HEK293 (cell line): ENCODE results near the gene GTF2A1L.

ENCODE experiments used
- CTCF ChIA-PET: fragments of 350-600 bp; formaldehyde crosslinking; extraction: SDS; loops from one replicate; lab custom pipeline; 2021; ENCODE audit warnings: antibody characterized with exemption; lab: Yijun Ruan, JAX
- POLR2A ChIA-PET: fragments of 300-600 bp; formaldehyde crosslinking; extraction: SDS; loops from one replicate; lab custom pipeline; 2020; ENCODE audit warnings: antibody characterized with exemption, inconsistent platforms; lab: Yijun Ruan, JAX
- H3K27ac ChIP-seq: fragments of 200-500 bp; sonication (Bioruptor generic); 2 replicates; pipeline ENCODE4 v1.5.1; 2014; ENCODE audit warnings: low read depth, low read length, control low read depth, inconsistent platforms; ENCODE audit errors: extremely low read depth
- H3K36me3 ChIP-seq, 2 experiments: fragments of 200-500 bp in 1 of 2; sonication (Bioruptor generic) in 1 of 2; 1 replicate in 1 of 2; 2 replicates in 1 of 2; pipeline ENCODE4 v1.5.1; 2014 to 2017; ENCODE audit warnings: inconsistent platforms in 2 of 2, low read length in 2 of 2; ENCODE audit not compliant: control insufficient read depth in 2 of 2, insufficient read depth in 1 of 2
- H3K4me1 ChIP-seq: fragments of 200-500 bp; sonication (Bioruptor generic); 2 replicates; pipeline ENCODE4 v1.5.1; 2014; ENCODE audit warnings: mild to moderate bottlenecking, low read length, inconsistent platforms; ENCODE audit not compliant: control insufficient read depth, insufficient read depth
- H3K4me3 ChIP-seq: 2 replicates; pipeline ENCODE4 v1.5.1; 2011; ENCODE audit warnings: low read depth, mild to moderate bottlenecking, control low read depth, low read length, moderate library complexity
- H3K9me3 ChIP-seq: fragments of 200-500 bp; sonication (Bioruptor generic); 2 replicates; pipeline ENCODE4 v1.5.1; 2014; ENCODE audit warnings: low read depth, low read length, inconsistent platforms; ENCODE audit not compliant: control insufficient read depth, insufficient read depth
- BCL11B ChIP-seq: fragments of 450-650 bp; formaldehyde crosslinking; IDR thresholded peaks from 2 replicates; pipeline ENCODE4 v1.5.1; 2016; ENCODE audit warnings: low read depth, missing biosample characterization, missing genetic modification characterization
- ELK4 ChIP-seq: IDR thresholded peaks from 2 replicates; pipeline ENCODE4 v1.6.1; 2011; ENCODE audit warnings: mild to moderate bottlenecking, low read depth, low read length, borderline replicate concordance
- GLIS1 ChIP-seq: fragments of 450-650 bp; formaldehyde crosslinking; IDR thresholded peaks from 2 replicates; pipeline ENCODE4 v1.5.1; 2016; ENCODE audit warnings: missing biosample characterization, missing genetic modification characterization
- MEIS1 ChIP-seq: sonication (generic); formaldehyde crosslinking; IDR thresholded peaks from 2 replicates; pipeline ENCODE4 v1.8.1; 2022; ENCODE audit warnings: missing genetic modification reagents, mild to moderate bottlenecking, borderline replicate concordance
- TRIM28 ChIP-seq: IDR thresholded peaks from 2 replicates; pipeline ENCODE4 v1.6.1; 2011; ENCODE audit warnings: low read length, control low read depth, borderline replicate concordance
- WT1 ChIP-seq: fragments of 450-650 bp; formaldehyde crosslinking; IDR thresholded peaks from 2 replicates; pipeline ENCODE4 v1.5.1; 2016; ENCODE audit warnings: missing biosample characterization, missing genetic modification characterization
- ZBTB1 ChIP-seq: fragments of 450-650 bp; formaldehyde crosslinking; IDR thresholded peaks from 2 replicates; pipeline ENCODE4 v1.5.1; 2016; ENCODE audit warnings: missing biosample characterization, missing genetic modification characterization
- ZBTB10 ChIP-seq: fragments of 450-650 bp; formaldehyde crosslinking; IDR thresholded peaks from 2 replicates; pipeline ENCODE4 v1.5.1; 2016; ENCODE audit warnings: missing biosample characterization, missing genetic modification characterization
- ZBTB17 ChIP-seq: fragments of 450-650 bp; formaldehyde crosslinking; IDR thresholded peaks from 2 replicates; pipeline ENCODE4 v1.5.1; 2016; ENCODE audit warnings: missing biosample characterization, missing genetic modification characterization
- ZBTB7A ChIP-seq: fragments of 450-650 bp; formaldehyde crosslinking; IDR thresholded peaks from 2 replicates; pipeline ENCODE4 v1.5.1; 2016; ENCODE audit warnings: low read depth, missing biosample characterization, missing genetic modification characterization
- ZBTB8A ChIP-seq: fragments of 450-650 bp; formaldehyde crosslinking; IDR thresholded peaks from 2 replicates; pipeline ENCODE4 v1.5.1; 2016; ENCODE audit warnings: missing biosample characterization, missing genetic modification characterization
- ZNF157 ChIP-seq: fragments of 450-650 bp; formaldehyde crosslinking; IDR thresholded peaks from 2 replicates; pipeline ENCODE4 v1.5.1; 2016; ENCODE audit warnings: missing biosample characterization, missing genetic modification characterization
- ZNF341 ChIP-seq: fragments of 450-650 bp; formaldehyde crosslinking; IDR thresholded peaks from 2 replicates; pipeline ENCODE4; 2016; ENCODE audit warnings: low read depth, missing biosample characterization, missing genetic modification characterization
- ZNF510 ChIP-seq: fragments of 450-650 bp; formaldehyde crosslinking; IDR thresholded peaks from 2 replicates; pipeline ENCODE4 v1.5.1; 2018; ENCODE audit warnings: mild to moderate bottlenecking, missing genetic modification characterization, missing biosample characterization; ENCODE audit not compliant: insufficient replicate concordance
- ZNF529 ChIP-seq: fragments of 450-650 bp; formaldehyde crosslinking; IDR thresholded peaks from 2 replicates; pipeline ENCODE4 v1.5.1; 2017; ENCODE audit warnings: missing genetic modification characterization, missing biosample characterization; ENCODE audit not compliant: insufficient replicate concordance
- ZNF677 ChIP-seq: fragments of 450-650 bp; IDR thresholded peaks from 2 replicates; pipeline ENCODE4 v1.5.0; 2018; ENCODE audit warnings: missing biosample characterization, mild to moderate bottlenecking, missing genetic modification characterization, moderate library complexity
- ZNF768 ChIP-seq: fragments of 450-650 bp; formaldehyde crosslinking; IDR thresholded peaks from 2 replicates; pipeline ENCODE4 v1.5.1; 2018; ENCODE audit warnings: missing biosample characterization, mild to moderate bottlenecking, missing genetic modification characterization
- ZNF791 ChIP-seq: fragments of 450-650 bp; formaldehyde crosslinking; IDR thresholded peaks from 2 replicates; pipeline ENCODE4 v1.5.1; 2016; ENCODE audit warnings: missing biosample characterization, missing genetic modification characterization
- ZSCAN18 ChIP-seq: fragments of 450-650 bp; formaldehyde crosslinking; IDR thresholded peaks from 2 replicates; pipeline ENCODE4 v1.5.1; 2016; ENCODE audit warnings: missing biosample characterization, missing genetic modification characterization
- ZSCAN4 ChIP-seq: fragments of 450-650 bp; formaldehyde crosslinking; IDR thresholded peaks from 2 replicates; pipeline ENCODE4 v1.5.1; 2017; ENCODE audit warnings: missing biosample characterization, missing genetic modification characterization
- TF ChIP-seq, protein P1 (sequence below): fragments of 450-650 bp; formaldehyde crosslinking; IDR thresholded peaks from 2 replicates; pipeline ENCODE4 v1.5.1; 2016; ENCODE audit warnings: missing biosample characterization, missing genetic modification characterization

The GTF2A1L gene, protein sequence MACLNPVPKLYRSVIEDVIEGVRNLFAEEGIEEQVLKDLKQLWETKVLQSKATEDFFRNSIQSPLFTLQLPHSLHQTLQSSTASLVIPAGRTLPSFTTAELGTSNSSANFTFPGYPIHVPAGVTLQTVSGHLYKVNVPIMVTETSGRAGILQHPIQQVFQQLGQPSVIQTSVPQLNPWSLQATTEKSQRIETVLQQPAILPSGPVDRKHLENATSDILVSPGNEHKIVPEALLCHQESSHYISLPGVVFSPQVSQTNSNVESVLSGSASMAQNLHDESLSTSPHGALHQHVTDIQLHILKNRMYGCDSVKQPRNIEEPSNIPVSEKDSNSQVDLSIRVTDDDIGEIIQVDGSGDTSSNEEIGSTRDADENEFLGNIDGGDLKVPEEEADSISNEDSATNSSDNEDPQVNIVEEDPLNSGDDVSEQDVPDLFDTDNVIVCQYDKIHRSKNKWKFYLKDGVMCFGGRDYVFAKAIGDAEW

GRCh38 chr2:48617618-48618017, at the start of gene GTF2A1L:
GTF2A1L (plus strand) TSS chr2:48617856; CDS start chr2:48617875, 19 bp downstream.
- Histone ChIP-seq H3K4me1 (no peaks in the 10 kb centered on the region), H3K9me3 (no peaks in the 10 kb centered on the region), H3K27ac (no peak within 1 kb of the TSS), H3K36me3 (no peaks in the 10 kb centered on the region), H3K4me3 (no peak within 1 kb of the TSS)
- TF ChIP-seq ZSCAN4 (tag by site-specific recombination) (no peak), ELK4 (no peak), ZNF791 (tag by site-specific recombination) (no peak), ZBTB7A (no peak), ZNF341 (tag by site-specific recombination) (no peak), MEIS1 (CRISPR knock-in tag) (no peak), ZNF677 (tag by site-specific recombination) (no peak), WT1 (tag by site-specific recombination) (no peak), TRIM28 (no peak), ZNF157 (no peak), GLIS1 (tag by site-specific recombination) (no peak)
- TF ChIP-seq, protein P1, sequence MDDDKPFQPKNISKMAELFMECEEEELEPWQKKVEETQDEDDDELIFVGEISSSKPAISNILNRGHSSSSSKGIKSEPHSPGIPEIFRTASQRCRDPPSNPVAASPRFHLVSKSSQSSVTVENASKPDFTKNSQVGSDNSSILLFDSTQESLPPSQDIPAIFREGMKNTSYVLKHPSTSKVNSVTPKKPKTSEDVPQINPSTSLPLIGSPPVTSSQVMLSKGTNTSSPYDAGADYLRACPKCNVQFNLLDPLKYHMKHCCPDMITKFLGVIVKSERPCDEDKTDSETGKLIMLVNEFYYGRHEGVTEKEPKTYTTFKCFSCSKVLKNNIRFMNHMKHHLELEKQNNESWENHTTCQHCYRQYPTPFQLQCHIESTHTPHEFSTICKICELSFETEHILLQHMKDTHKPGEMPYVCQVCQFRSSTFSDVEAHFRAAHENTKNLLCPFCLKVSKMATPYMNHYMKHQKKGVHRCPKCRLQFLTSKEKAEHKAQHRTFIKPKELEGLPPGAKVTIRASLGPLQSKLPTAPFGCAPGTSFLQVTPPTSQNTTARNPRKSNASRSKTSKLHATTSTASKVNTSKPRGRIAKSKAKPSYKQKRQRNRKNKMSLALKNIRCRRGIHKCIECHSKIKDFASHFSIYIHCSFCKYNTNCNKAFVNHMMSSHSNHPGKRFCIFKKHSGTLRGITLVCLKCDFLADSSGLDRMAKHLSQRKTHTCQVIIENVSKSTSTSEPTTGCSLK = no peak
- CTCF ChIA-PET = no interaction called here
- POLR2A ChIA-PET = no interaction called here

- ChIA-PET POLR2A (no interaction called here), CTCF (interaction anchor here (0.5 to 0.6 kb wide), 2 partner anchors 98 to 461 kb away, joined by 3 read pairs; no protein-coding TSS in a partner anchor)
- Histone ChIP-seq H3K4me3 (no peak overlapping the region), H3K4me1 (no peaks in the 10 kb centered on the region), H3K27ac (no peak overlapping the region), H3K36me3 (no peaks in the 10 kb centered on the region), H3K9me3 (no peaks in the 10 kb centered on the region)
- TF ChIP-seq ZBTB1 (tag by site-specific recombination) (no peak), ZBTB8A (tag by site-specific recombination) (no peak), ZNF341 (tag by site-specific recombination) (no peak), ZSCAN4 (tag by site-specific recombination) (no peak), ZNF510 (tag by site-specific recombination) (no peak), ZNF768 (tag by site-specific recombination) (no peak), ZNF529 (no peak), WT1 (tag by site-specific recombination) (no peak), ZBTB17 (tag by site-specific recombination) (no peak), ZBTB10 (tag by site-specific recombination) (no peak), ELK4 (no peak), ZSCAN18 (tag by site-specific recombination) (no peak), BCL11B (tag by site-specific recombination) (no peak)
Observed at GRCh38 chr2:48568547-48568946, 49.1 kb upstream of the GTF2A1L start.
